Activated CD4-positive, CD25-positive, alpha-beta regulatory T cell treated with anti-CD3 and anti-CD28 coated beads, Interleukin-2, amount 50 U/mL, for 24 hours (primary cell): Measurements from ENCODE around the gene ABCG1.

Experiments
- ATAC-seq, 2 donors: fragments of 150-1000 bp; cut with Tn5 transposase; one replicate each; pipeline ENCODE4 v1.10.0; 2021; ENCODE audit warnings: mild to moderate bottlenecking in 1 of 2, moderate library complexity in 1 of 2

Gene ABCG1

GRCh38 chr21:42331660-42332059, 112.7 kb downstream of the ABCG1 start:
- no peak for ATAC-seq

- ATAC-seq, result no peak
Observed at GRCh38 chr21:42332557-42333317, 113.8 kb downstream of the ABCG1 start.

GRCh38 chr21:42336054-42336453, 117.1 kb downstream of the ABCG1 start:
- no peak for ATAC-seq

- ATAC-seq, result no peak
Observed at GRCh38 chr21:42337276-42337675, 118.3 kb downstream of the ABCG1 start.

DNA sequence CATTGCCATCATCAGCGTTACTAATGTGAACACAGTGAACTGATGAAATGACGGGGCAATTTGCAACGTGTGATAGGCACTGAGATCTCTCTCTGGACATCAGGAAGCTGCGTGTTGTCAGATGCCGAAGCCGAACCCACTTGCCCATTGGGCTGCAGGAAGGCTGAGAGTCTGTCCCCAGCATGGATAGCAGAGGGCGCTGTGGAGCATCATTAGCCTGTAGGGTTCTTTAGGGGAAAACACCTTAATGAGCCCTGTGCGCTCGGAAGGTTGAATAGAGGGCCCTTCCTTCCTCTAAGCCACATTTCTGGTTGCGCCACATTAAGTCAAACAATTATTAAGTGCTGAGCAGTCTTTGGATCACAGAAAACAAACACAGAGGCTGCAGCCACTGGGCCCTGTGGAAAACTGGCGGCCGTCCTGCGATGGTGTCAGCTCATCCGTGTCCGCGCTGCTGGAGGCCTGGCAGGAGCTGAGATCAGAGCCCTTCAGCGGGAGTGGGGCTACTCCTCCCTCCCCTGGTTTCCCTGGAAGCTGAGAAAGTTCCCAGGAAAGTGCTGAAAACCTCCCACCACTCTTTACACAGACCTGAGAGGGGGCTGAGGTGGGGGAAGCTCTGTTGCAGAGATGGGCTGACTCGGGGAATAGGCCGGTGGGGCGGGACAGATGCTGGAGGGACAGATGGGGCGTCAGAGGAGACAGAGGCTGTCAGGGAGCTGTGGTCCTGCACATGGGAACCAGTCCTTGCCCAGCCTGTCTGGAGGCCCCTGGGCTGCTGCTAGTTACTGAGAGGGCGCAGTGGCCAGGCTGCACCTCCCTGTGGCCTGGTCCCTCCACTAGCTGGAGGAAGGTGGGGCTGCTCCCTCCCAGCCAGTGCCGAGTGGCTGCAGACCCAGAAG, 119.1 kb downstream of the ABCG1 start:
- peak; percentile 87 to 92 for ATAC-seq

- ATAC-seq, result peak; percentile 57 to 80
Observed at GRCh38 chr21:42338729-42339715, 120.1 kb downstream of the ABCG1 start.

- no peak for ATAC-seq
Observed at GRCh38 chr21:42340187-42341050, 121.5 kb downstream of the ABCG1 start.

DNA sequence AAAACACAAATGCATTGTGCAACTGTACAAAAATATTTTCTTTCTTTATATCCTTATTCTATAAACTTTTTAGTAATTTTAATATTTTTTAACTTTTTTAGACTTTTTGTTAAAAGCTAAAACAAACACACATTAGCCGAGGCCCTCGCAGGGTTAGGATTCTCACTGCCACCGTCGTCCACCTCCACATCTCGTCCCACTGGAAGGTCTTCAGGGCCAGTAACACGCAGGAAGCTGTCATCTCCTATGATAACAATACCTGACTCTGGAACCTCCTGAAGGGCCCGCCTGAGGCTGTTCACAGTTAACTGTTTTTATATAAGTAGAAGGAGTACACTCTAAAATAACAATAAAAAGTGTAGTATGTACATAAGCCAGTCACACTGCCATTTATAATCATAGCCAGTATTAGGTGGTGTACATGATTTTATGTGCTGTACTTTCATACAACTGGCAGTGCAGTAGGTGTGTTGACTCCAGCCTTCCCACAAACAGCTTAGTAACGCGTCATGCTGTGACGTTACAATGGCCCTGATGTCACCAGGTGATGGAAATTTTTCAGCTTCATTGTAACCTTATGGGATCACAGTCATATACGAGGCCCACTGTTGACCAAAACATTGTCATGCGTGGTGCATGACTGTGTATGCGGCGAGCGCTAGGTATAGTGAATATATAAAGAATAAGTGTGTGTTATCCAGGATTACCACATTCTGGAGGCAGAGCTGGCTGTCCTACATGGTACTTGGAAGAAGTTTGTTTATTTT, 123.0 kb downstream of the ABCG1 start:
- ATAC-seq, result no peak

GRCh38 chr21:42343101-42343500, 124.2 kb downstream of the ABCG1 start:
- ATAC-seq, result no peak

DNA sequence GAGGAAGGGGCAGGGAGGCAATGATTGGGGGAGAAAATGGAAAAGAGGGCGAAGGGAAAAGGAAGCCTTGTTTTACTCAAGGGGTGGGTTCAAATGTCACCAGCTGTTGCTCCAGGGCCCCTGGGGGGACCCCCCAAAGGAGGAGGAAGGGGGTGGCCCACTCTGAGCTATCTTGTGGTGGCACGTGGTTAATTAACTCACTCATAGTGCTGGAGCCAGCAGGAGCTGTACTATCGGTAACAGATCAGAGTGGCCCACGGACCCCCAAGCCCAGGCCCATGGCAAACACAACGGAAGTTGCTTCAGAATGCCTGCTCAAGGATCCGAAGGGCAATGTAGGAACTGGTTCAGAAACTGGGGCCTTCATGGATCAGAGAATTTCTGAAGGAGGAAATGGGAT, 124.6 kb downstream of the ABCG1 start:
- ATAC-seq, result no peak

- no peak for ATAC-seq
Observed at GRCh38 chr21:42343963-42344510, 125.1 kb downstream of the ABCG1 start.

- no peak for ATAC-seq
Observed at GRCh38 chr21:42344631-42345030, 125.7 kb downstream of the ABCG1 start.

DNA sequence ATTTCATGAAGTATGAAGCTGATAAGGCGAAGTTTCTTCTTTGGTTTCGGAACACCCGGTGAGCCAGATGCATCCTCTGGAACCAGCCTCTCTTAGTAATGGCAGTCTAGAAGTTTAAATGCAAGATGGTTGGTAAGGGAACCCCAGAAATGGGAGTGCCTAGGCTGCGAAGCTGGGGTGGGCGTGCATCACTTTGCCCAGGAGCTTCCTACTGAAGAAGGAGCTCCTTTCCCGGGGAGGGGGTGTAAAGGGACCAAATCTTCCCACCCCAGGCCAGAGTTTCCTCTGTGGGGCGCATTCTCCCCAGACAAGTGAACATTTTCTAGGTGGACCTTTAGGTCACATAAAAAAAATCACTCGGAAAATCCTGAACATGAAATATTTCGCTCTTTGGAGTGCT, 127.5 kb downstream of the ABCG1 start:
- no peak for ATAC-seq
